GOT3 (cell line): ENCODE data around the gene ALDH8A1.

Experiments
- DNase-seq: peaks from one replicate; lab custom pipeline; 2025; ENCODE audit warnings: mixed read lengths; lab: John Stamatoyannopoulos, UW

ALDH8A1 gene

DNA sequence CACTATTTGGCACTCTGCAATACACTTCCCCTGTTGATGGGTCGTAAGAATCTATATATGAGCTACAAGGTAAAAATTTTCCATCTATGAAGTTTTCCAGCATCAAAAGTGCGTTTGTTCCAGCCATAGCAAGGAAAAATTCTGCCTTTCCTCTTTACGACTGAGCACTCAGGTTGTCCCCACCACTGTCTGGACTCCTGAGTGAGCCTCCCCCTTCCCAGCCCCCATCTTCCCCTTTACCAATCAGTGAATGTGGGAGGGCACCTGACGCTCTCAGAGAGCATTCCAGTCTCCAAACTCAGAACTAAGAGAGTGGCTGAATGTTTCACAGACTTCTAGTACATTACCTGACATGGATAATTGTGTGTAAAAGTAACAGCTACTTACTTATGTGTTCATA lies at the start of gene ALDH8A1:
Gene ALDH8A1, minus strand, starts transcription at position 175 of the 400 bp plus-strand sequence. Its CDS starts 48 bp downstream, at position 127.
- no peak for DNase-seq

GRCh38 chr6:134999107-134999506 lies 49.2 kb upstream of the ALDH8A1 start:
- DNase-seq: no peak

DNA sequence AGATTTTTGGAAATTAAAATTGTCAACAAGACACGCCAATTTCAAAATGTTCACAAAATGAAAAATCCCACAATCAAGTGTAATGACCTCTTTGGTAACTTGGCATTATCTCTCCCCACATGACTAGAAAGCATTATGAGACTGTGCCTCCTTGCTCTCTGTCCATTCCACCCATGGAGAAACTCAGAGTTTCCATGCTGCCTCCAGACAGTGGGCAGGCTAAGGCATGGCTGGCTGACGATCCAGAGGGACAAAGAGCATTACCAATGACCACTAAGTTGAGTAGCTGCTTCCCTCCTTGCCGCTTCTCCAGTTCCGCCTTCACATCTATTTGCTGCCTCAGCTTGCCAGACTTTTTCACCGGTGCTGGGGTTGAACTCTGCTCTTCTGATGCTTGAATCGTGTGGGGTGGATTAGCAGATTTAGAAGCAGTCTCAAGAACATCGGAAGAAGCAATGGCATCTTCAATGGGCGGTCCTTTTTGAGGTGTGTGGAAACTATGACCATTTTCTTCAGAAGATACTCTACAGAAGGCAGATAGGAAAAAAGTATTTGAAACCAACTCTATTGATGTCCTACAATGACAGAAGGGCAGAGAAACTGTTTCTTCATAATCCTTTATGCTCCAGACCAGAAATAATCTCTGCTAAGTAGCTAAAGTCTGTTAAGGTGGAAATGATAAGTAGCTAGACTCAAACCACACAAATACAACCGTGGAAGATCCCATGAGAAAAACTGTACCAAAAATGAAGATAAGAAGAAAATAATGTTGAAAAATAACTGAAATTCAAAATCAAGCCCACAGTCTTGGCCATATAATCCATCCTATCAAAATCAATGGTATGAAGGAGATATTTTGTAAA lies 47.5 kb upstream of the ALDH8A1 start:
- no peak for DNase-seq

DNA sequence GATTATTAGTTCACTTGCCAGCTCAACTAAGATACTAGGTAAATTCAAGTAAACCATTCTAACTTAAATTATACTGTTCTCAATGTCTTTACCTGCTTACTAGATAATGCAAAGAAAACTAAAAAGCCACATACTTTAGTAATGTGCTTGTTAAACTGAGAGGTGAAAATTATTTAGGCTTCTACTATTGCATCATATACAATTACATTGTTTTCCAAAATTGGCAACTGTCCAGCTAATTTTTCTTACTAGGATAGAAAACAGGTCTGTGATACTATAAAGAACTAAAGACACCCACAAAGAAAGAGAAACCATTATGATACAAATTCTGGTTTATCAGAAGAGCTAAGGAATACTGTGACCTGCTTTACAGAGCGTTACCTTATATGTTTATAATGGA lies 45.6 kb upstream of the ALDH8A1 start:
- no peak for DNase-seq

DNA sequence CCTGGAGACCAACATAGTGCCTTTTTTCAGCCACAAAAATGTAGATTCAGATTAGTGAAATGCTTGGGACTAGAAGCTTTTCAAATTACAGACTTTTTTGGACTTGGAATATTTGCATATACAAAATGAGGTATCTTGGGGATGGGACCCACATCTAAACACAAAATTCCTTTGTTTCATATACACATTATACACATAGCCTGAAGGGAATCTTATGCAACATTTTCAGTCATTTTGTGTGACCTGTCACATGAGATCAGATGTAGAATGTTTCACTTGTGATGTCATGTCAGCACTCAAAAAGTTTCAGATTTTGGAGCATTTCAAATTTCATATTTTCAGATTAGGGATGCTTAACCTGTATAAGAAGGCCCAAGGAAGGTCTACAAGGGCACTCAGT lies 44.5 kb upstream of the ALDH8A1 start:
- no peak for DNase-seq

DNA sequence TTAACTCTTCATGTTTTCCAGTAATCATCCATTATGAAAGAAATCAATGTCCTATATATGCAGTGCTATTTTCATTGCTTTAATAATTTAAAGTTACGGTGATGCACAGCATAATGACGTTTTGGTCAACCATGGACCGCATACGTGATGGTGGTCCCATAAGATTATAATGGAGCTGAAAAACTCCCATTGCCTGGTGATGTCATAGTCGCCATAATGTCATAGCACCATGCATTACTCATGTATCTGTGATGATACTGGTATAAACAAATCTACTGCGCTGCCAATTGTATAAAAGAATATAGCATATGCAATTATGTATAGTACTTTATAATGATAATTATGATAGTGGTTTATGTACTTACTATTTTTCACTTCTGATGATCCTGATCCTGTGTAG lies 42.3 kb upstream of the ALDH8A1 start:
- no peak for DNase-seq

GRCh38 chr6:134990262-134990661 lies 40.4 kb upstream of the ALDH8A1 start:
- DNase-seq: no peak

- DNase-seq: no peak
Observed at GRCh38 chr6:134984821-134985220, 34.9 kb upstream of the ALDH8A1 start.

GRCh38 chr6:134983823-134984222 lies 33.9 kb upstream of the ALDH8A1 start:
- no peak for DNase-seq

DNA sequence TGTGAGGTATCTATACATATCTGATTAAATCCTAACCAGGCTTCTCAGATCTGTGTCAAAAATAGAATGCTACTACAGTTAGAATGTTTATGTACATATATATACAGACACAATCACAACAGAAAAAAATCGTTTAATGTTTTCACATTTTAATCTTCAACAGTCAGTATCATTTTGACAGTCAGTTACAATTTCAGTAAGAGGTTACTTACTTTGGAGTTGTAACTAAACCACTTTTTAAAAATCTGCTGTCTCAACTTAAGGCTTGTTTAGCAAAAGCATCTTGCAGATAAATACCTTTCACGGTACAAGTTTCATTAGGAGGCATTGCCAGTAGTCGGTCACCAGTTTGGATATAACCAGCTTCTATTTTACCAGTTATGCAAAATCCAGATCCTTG lies 32.3 kb upstream of the ALDH8A1 start:
- DNase-seq: no peak

DNA sequence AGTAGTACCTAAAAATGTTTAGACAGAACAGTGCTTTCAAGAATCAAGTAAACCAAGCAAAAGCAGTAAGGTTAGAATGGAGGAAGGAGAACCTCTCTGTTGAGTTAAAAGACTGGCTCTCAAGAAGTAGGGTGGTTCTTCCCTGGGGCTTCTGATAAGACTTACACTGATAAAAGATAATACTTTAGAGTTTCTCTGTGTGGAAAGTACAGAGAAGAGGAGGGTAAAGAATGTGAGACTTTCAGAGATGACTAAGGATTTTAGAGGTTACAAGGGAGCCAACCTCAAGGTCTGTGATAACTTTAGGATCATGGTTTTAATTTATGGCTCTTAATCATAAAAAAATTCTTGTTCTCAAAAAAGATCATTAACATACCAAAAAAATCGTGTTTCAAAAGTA lies 30.9 kb upstream of the ALDH8A1 start:
- no peak for DNase-seq

GRCh38 chr6:134979142-134979541 lies 29.2 kb upstream of the ALDH8A1 start:
- no peak for DNase-seq

DNA sequence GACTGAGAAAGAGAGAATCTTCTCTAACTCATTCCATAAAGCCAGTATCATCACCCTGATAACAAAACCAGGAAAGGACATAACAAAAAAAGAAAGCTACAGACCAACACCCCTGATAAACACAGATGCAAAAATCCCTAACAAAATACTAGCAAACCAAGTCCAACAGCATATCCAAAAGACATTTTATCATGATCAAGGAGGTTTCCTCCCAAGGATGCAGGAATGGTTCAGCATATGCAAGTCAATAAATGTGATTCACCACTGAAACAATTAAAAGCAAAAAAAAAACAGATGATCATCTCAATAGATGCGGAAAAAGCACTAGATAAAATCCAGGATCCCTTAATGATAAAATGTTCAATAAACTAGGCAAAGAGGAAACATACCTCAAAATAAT lies 24.5 kb upstream of the ALDH8A1 start:
- no peak for DNase-seq

DNA sequence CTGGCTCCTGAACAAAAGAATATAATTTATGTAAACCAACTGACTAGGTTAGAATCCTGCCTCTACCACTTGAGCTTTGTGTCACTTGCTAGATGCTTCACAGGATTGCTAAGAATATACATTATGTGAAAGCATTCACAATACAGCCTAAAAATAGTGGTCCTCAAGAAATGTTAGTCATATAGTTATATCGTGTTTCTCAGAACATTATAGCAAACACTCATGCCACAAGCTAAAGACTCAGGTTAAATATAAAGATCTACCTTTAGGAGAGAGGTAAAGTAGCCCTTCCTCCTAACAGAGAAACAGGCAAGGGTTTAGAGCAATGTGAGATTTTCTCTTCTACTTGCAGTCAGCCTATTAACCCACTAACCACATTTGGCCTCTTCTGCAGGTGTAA lies 17.8 kb upstream of the ALDH8A1 start:
- no peak for DNase-seq

GRCh38 chr6:134964451-134965203 lies 14.7 kb upstream of the ALDH8A1 start:
- DNase-seq: no peak

DNA sequence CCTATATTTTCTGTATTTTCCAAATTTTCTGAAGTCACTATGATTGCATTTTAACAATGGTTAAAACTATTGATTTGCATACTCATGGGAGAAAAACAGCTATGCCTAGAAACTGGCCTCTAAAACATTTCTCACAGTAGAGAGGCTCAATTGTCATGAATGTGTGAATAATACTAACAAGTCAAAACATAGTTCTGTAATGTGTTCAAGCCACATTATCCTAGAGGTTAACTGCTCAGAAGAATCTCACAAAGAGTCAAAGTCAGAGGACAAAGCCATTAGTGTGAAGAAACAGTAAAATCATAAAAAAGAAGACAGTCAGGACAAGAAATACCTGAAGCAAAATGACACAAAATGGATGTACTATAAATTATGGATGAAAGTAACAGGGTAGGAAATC lies 12.5 kb upstream of the ALDH8A1 start:
- DNase-seq: no peak

DNA sequence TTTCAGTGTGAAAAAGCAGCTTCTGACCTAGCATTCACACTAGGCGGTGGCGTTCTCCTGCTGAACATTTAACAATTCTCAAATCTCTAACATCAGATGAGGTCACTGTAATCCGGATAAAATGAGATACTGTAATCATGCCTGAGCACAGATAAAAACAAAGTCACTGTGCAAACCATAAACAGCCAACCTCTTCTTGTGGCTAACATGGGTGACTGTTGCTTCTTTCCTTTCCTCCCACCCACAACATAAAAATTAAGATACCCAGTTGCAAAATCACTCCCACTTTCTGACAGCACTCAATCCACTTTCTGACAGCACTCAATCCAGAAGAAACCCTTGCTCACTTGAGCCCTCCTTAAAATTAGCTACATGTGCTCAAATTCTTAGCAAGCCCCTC lies 11.5 kb upstream of the ALDH8A1 start:
- DNase-seq: no peak

- DNase-seq: no peak
Observed at GRCh38 chr6:134959603-134960002, 9.7 kb upstream of the ALDH8A1 start.

DNA sequence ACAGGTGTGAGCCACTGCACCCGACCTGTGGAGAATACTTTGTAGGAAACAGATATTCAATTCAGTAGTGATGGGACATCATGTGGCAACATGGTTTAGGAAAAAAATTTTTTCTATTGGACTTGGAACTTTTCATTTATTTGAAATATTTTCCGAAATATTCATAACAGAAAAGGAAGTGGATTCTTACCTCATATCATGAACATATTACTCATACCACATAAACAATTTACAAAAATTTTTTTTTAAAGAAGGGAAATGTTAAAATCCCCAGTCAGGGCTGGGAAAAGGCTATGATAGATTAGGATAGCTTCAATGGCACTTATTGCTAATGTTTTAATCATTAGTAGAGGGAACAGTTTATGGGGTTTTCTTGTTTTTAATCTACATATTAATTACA lies 6.8 kb upstream of the ALDH8A1 start:
- DNase-seq: no peak

DNA sequence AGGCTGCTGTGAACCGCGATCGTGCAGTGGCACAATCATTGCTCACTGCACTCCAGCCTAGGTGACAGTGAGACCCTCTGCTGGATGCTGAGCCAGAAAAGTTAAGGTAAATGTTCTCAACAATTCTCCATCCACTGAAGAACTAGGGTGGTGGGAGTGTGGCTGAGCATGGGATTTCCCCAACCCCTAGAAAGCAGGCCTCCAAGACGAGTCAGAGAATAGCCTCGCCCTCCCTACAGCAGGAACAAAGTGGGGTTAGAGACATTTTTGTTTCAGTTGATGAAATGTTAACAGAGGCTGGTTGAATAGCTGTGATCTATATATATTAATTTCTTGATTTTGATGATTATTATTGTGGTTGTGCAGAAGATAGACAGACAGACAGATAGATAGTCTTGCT lies 6.1 kb upstream of the ALDH8A1 start:
- no peak for DNase-seq

GRCh38 chr6:134954272-134955000 lies 4.5 kb upstream of the ALDH8A1 start:
- DNase-seq: no peak

DNA sequence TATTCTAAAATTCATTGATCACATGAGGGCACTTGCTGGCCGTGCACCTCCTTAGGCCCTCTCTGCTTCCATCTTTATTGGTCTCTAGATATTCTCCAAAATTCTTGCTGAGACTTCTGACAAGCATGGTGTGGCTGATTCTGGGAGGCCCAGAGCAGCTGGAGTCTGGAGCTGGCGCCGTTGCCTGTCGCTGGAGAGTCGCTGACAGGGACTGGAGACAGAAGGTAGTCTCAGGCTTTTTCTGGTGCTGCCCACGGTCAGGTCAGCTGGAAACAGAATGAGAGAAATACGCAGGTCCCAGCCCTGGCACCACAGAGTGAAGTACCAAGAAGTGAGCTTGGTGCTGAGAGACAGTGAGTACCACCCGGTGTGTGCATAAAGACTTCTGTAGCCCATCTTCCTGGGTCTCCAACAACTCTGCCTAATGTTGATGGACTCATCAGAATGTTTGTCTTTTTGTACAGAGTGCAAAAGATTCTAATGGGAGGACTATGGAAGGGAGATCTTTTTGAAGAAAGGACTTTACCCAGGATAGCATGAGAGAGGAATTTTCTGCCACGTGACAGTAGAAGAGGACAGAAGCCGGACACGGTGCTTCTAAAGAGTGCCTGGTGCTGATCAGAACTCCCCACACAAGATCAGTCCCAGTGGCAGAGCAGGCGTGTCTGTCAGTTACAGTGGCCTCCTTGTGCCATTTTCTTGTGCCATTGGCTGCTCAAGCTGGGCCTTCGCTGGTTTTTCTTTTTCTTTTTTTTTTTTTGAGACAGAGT lies 1.8 kb upstream of the ALDH8A1 start:
- DNase-seq: no peak
